ENCODE data around the gene APOL3. TPM values are rescaled to one million over a fixed set of nuclear protein-coding genes. Genes with fewer than 3 reads are reported as not detected.

APOL3 gene
- total RNA-seq, 1 donor from 2014 or later, result 2.1 TPM

GRCh38 chr22:36110306-36110881 is 50.2 kb downstream of the APOL3 start:
- DNase-seq (ENCODE audit: low read depth), result no peak
- no peak for TF ChIP-seq CTCF (conservative IDR thresholded peaks at IDR 0.05; ENCODE audit: low read depth, low read length)
- no peak overlapping the region for H3K4me3 ChIP-seq (ENCODE audit: low read depth, low read length)

- H3K4me3 ChIP-seq (ENCODE audit: low read depth, low read length), result no peak overlapping the region
- no peak for DNase-seq (ENCODE audit: low read depth)
- no peak for TF ChIP-seq CTCF (conservative IDR thresholded peaks at IDR 0.05; ENCODE audit: low read depth, low read length)
These were observed 53.1 kb downstream of the APOL3 start for GRCh38 chr22:36107436-36107835.

- no peak for TF ChIP-seq CTCF (conservative IDR thresholded peaks at IDR 0.05; ENCODE audit: low read depth, low read length)
- DNase-seq (ENCODE audit: low read depth), result no peak
- H3K4me3 ChIP-seq (ENCODE audit: low read depth, low read length), result no peak overlapping the region
These were observed 53.6 kb downstream of the APOL3 start for GRCh38 chr22:36106910-36107309.

GRCh38 chr22:36104988-36105387 is 55.6 kb downstream of the APOL3 start:
- no peak for TF ChIP-seq CTCF (conservative IDR thresholded peaks at IDR 0.05; ENCODE audit: low read depth, low read length)
- no peak for DNase-seq (ENCODE audit: low read depth)
- H3K4me3 ChIP-seq (ENCODE audit: low read depth, low read length), result no peak overlapping the region

GRCh38 chr22:36104435-36104834 is 56.1 kb downstream of the APOL3 start:
- no peak for DNase-seq (ENCODE audit: low read depth)
- H3K4me3 ChIP-seq (ENCODE audit: low read depth, low read length), result no peak overlapping the region
- TF ChIP-seq CTCF (conservative IDR thresholded peaks at IDR 0.05; ENCODE audit: low read depth, low read length), result peak; percentile 18

GRCh38 chr22:36103891-36104290 is 56.7 kb downstream of the APOL3 start:
- no peak overlapping the region for H3K4me3 ChIP-seq (ENCODE audit: low read depth, low read length)
- TF ChIP-seq CTCF (conservative IDR thresholded peaks at IDR 0.05; ENCODE audit: low read depth, low read length), result no peak
- no peak for DNase-seq (ENCODE audit: low read depth)

GRCh38 chr22:36102995-36103394 is 57.6 kb downstream of the APOL3 start:
- no peak overlapping the region for H3K4me3 ChIP-seq (ENCODE audit: low read depth, low read length)
- no peak for TF ChIP-seq CTCF (conservative IDR thresholded peaks at IDR 0.05; ENCODE audit: low read depth, low read length)
- no peak for DNase-seq (ENCODE audit: low read depth)
